T-cell (primary cell): ENCODE measurements around the gene AP2M1. TPM values are rescaled to one million over a fixed set of nuclear protein-coding genes. Genes with fewer than 3 reads are reported as not detected.

Experiments used
- ATAC-seq, 4 experiments: fragments of 200-7000 bp in 3 of 4; fragments of 150-1000 bp in 1 of 4; cut with Tn5 transposase; replicated peaks in 1 of 4; 1 replicate in 3 of 4; 2 replicates in 1 of 4; pipeline ENCODE4 v1.10.0; 2021; ENCODE audit warnings: moderate library complexity in 3 of 4, mild to moderate bottlenecking in 2 of 4, moderate number of reproducible peaks in 1 of 4
- CTCF ChIA-PET, 2 donors: fragments of 300-600 bp; sonication (Branson Sonifier 250); formaldehyde crosslinking; loops; one replicate each; lab custom pipeline; 2022; ENCODE audit warnings: antibody characterized with exemption in 2 of 2; lab: Charles Lee
- POLR2A ChIA-PET, 2 donors: fragments of 300-600 bp; sonication (Branson Sonifier 250); formaldehyde crosslinking; loops; one replicate each; lab custom pipeline; 2022; ENCODE audit warnings: antibody characterized with exemption in 2 of 2; lab: Charles Lee
- DNase-seq, 35 experiments: peaks; one replicate each; pipeline versions ENCODE4 v3.0.0 to v3.0.0-alpha.2; 2013 to 2023
- H3K27ac ChIP-seq: one replicate; pipeline ENCODE4 v1.5.1; 2013; ENCODE audit warnings: low read length
- H3K27me3 ChIP-seq, 2 experiments: replicated peaks in 1 of 2; 1 replicate in 1 of 2; 2 replicates in 1 of 2; pipeline versions ENCODE4 v1.6.1 to v1.7.0; 2013; ENCODE audit warnings: low read length in 1 of 2, mixed read lengths in 1 of 2; ENCODE audit not compliant: control insufficient read depth in 2 of 2, insufficient read depth in 2 of 2; ENCODE audit errors: extremely low read depth in 1 of 2
- H3K36me3 ChIP-seq, 2 donors: 1 replicate in 1 of 2; 2 replicates in 1 of 2; pipeline versions ENCODE4 v1.6.1 to v1.7.0; 2013; ENCODE audit warnings: low read length in 1 of 2; ENCODE audit not compliant: control insufficient read depth in 2 of 2, insufficient read depth in 1 of 2; ENCODE audit errors: extremely low read depth in 1 of 2
- H3K4me1 ChIP-seq, 2 experiments: 1 replicate in 1 of 2; 2 replicates in 1 of 2; pipeline versions ENCODE4 v1.6.1 to v1.7.0; 2013; ENCODE audit warnings: low read length in 2 of 2, mixed read lengths in 1 of 2; ENCODE audit not compliant: insufficient read depth in 2 of 2, control insufficient read depth in 1 of 2; ENCODE audit errors: extremely low read depth in 1 of 2
- H3K4me3 ChIP-seq, 2 donors: 1 replicate in 1 of 2; 2 replicates in 1 of 2; pipeline versions ENCODE4 v1.5.1 to v1.7.0; 2013; ENCODE audit warnings: mild to moderate bottlenecking in 2 of 2, low read length in 1 of 2, moderate library complexity in 1 of 2; ENCODE audit not compliant: control insufficient read depth in 1 of 2; ENCODE audit errors: extremely low read depth in 1 of 2
- H3K9me3 ChIP-seq: 2 replicates; pipeline ENCODE4 v1.7.0; 2013
- H3K27ac Mint-ChIP-seq, 2 donors: one replicate each; pipeline ENCODE4 v1.8.0; 2020 to 2021; ENCODE audit warnings: mild to moderate bottlenecking in 2 of 2, mixed read lengths in 2 of 2
- H3K27me3 Mint-ChIP-seq, 2 donors: one replicate each; pipeline ENCODE4 v1.8.0; 2021 to 2022; ENCODE audit warnings: mixed read lengths in 2 of 2
- H3K36me3 Mint-ChIP-seq: one replicate; pipeline ENCODE4 v1.8.0; 2021; ENCODE audit warnings: mixed read lengths
- H3K4me1 Mint-ChIP-seq, 3 donors: one replicate each; pipeline ENCODE4 v1.8.0; 2020 to 2022; ENCODE audit warnings: mixed read lengths in 3 of 3, mild to moderate bottlenecking in 1 of 3
- H3K4me3 Mint-ChIP-seq, 3 donors: one replicate each; pipeline ENCODE4 v1.8.0; 2020 to 2022; ENCODE audit warnings: mild to moderate bottlenecking in 3 of 3, mixed read lengths in 3 of 3, moderate library complexity in 3 of 3
- H3K9me3 Mint-ChIP-seq, 3 donors: one replicate each; pipeline ENCODE4 v1.8.0; 2020 to 2022; ENCODE audit warnings: mixed read lengths in 3 of 3
- WGBS: methylation state at CpG from one replicate; pipeline ENCODE4 v1.1.5; 2013; ENCODE audit warnings: missing lambda C conversion rate; ENCODE audit not compliant: insufficient coverage; 5-methylcytosine and 5-hydroxymethylcytosine counted together
- total RNA-seq, 35 experiments: library from RNA in 6 of 35; stranded (reverse) in 6 of 35; fragments of 120-200 nt in 1 of 35; gene quantifications; one replicate each; pipeline versions ENCODE4 v1.2.1 to v1.2.4 and lab custom pipeline; 2013 to 2026

AP2M1 gene
- total RNA-seq, 5 donors from 2014 or later (not counting 1 experiment from before 2014, with no cell fraction given) = 124 to 196 (median 188) TPM

GRCh38 chr3:184168363-184169120 is 6.1 kb upstream of the AP2M1 start:
- WGBS = 95% methylated on average over 3 of the region's 9 CpGs
- CTCF ChIA-PET = interaction anchor here in 1 of 2 donors (0.6 kb wide), 1 partner anchor 408 kb away, joined by 8 read pairs; no protein-coding TSS in a partner anchor
- POLR2A ChIA-PET = interaction anchor here in 1 of 2 donors (0.8 kb wide), 1 partner anchor 13 kb away, joined by 3 read pairs; the partner anchor contains the start of gene DVL3

GRCh38 chr3:184169896-184170875 is 4.5 kb upstream of the AP2M1 start:
- peaks cover 13 to 43% of the 10 kb centered on the region in 2 donors for H3K36me3 ChIP-seq
- no peaks in the 10 kb centered on the region for H3K9me3 Mint-ChIP-seq
- ATAC-seq (no peak), DNase-seq (no peak)
- peaks cover 0 to 7% of the 10 kb centered on the region in 2 experiments for H3K4me1 ChIP-seq
- no peaks in the 10 kb centered on the region for H3K27me3 ChIP-seq
- H3K9me3 ChIP-seq = no peaks in the 10 kb centered on the region
- peaks cover 0 to 9% (median 3%) of the 10 kb centered on the region in 3 donors for H3K4me1 Mint-ChIP-seq
- 97% methylated on average over 35 of the region's 66 CpGs for WGBS
- POLR2A ChIA-PET = no interaction called here
- no peak overlapping the region for H3K4me3 ChIP-seq
- no peaks in the 10 kb centered on the region for H3K27me3 Mint-ChIP-seq
- CTCF ChIA-PET = no interaction called here
- no peak overlapping the region for H3K27ac ChIP-seq
- H3K27ac Mint-ChIP-seq = no peak overlapping the region
- H3K36me3 Mint-ChIP-seq = peaks cover 27% of the 10 kb centered on the region
- no peak overlapping the region for H3K4me3 Mint-ChIP-seq

More at GRCh38 chr3:184168363-184169120, 6.1 kb upstream of the AP2M1 start:
- no peak overlapping the region for H3K4me3 Mint-ChIP-seq
- Histone ChIP-seq H3K27me3 (no peaks in the 10 kb centered on the region), H3K36me3 (peaks cover 26 to 57% of the 10 kb centered on the region in 2 donors), H3K4me3 (no peak overlapping the region), H3K9me3 (no peaks in the 10 kb centered on the region), H3K4me1 (no peaks in the 10 kb centered on the region), H3K27ac (no peak overlapping the region)
- DNase-seq (no peak), ATAC-seq (no peak)
- peaks cover 0 to under 1% (median 0%) of the 10 kb centered on the region in 3 donors for H3K4me1 Mint-ChIP-seq
- peaks cover 33% of the 10 kb centered on the region for H3K36me3 Mint-ChIP-seq
- no peaks in the 10 kb centered on the region for H3K9me3 Mint-ChIP-seq
- H3K27ac Mint-ChIP-seq = no peak overlapping the region
- no peaks in the 10 kb centered on the region for H3K27me3 Mint-ChIP-seq

GRCh38 chr3:184171562-184171961 is 3.1 kb upstream of the AP2M1 start:
- POLR2A ChIA-PET = no interaction called here
- CTCF ChIA-PET = interaction anchor here in 1 of 2 donors (0.6 kb wide), 1 partner anchor 26 kb away, joined by 5 read pairs; no protein-coding TSS in a partner anchor
- WGBS = 93% methylated on average over 7 of the region's 9 CpGs

DNA sequence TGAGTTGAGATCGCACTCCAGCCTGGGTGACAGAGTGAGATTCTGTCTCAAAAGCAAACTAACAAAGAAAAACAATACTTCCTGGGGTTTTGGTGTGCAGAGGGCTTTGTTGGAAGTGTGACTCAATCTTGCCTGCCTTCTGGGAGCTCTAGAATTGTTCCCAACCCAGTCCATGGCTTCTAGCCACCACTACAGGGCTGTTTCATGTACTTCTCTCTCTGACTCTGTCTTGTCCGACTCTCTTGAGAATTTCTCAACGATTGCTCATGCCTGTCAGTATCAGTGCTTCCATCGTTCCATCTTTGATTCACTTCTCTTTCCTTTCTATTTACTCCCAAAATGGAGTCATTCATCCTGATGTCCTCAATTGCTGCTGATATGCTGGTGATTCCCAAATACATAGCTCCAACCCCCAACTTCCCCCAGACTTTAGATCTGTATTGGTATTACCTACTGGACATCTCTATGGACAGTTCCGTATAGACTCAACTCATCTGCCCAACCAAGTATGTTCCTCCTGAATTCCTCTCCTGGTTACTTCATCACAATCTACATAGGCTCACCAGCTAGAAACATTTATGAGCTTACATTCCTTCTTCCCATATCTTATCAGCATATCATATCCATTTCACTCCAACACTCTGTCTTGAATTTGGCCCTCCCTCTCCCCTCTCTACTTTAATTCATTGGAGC is 1.8 kb upstream of the AP2M1 start:
- Histone ChIP-seq H3K4me3 (no peak overlapping the region), H3K36me3 (peaks cover 3 to 28% of the 10 kb centered on the region in 2 donors), H3K9me3 (no peaks in the 10 kb centered on the region), H3K27me3 (no peaks in the 10 kb centered on the region), H3K4me1 (peaks cover 6 to 33% of the 10 kb centered on the region in 2 experiments), H3K27ac (no peak overlapping the region)
- no peaks in the 10 kb centered on the region for H3K27me3 Mint-ChIP-seq
- DNase-seq (no peak), ATAC-seq (no peak)
- H3K36me3 Mint-ChIP-seq = peaks cover 13% of the 10 kb centered on the region
- H3K27ac Mint-ChIP-seq = no peak overlapping the region
- no peaks in the 10 kb centered on the region for H3K9me3 Mint-ChIP-seq
- H3K4me3 Mint-ChIP-seq = no peak overlapping the region
- 95% methylated on average over 4 of the region's 5 CpGs for WGBS
- peaks cover 23 to 36% (median 25%) of the 10 kb centered on the region in 3 donors for H3K4me1 Mint-ChIP-seq
- CTCF ChIA-PET = interaction anchor here in 1 of 2 donors (0.7 kb wide), 1 partner anchor 55 kb away, joined by 3 read pairs; no protein-coding TSS in a partner anchor
- POLR2A ChIA-PET = no interaction called here

More at GRCh38 chr3:184171562-184171961, 3.1 kb upstream of the AP2M1 start:
- H3K4me3 Mint-ChIP-seq = no peak overlapping the region
- no peaks in the 10 kb centered on the region for H3K9me3 Mint-ChIP-seq
- H3K36me3 Mint-ChIP-seq = peaks cover 22% of the 10 kb centered on the region
- no peak for ATAC-seq
- peaks cover 14 to 23% (median 17%) of the 10 kb centered on the region in 3 donors for H3K4me1 Mint-ChIP-seq
- Histone ChIP-seq H3K9me3 (no peaks in the 10 kb centered on the region), H3K36me3 (peaks cover 8 to 29% of the 10 kb centered on the region in 2 donors), H3K27me3 (no peaks in the 10 kb centered on the region), H3K27ac (no peak overlapping the region), H3K4me1 (peaks cover 6 to 21% of the 10 kb centered on the region in 2 experiments), H3K4me3 (no peak overlapping the region)
- no peak overlapping the region for H3K27ac Mint-ChIP-seq
- H3K27me3 Mint-ChIP-seq = no peaks in the 10 kb centered on the region
- DNase-seq = no peak

- Histone ChIP-seq H3K9me3 (no peaks in the 10 kb centered on the region), H3K4me3 (no peak overlapping the region), H3K4me1 (peaks cover 6 to 39% of the 10 kb centered on the region in 2 experiments), H3K36me3 (peaks cover 3 to 28% of the 10 kb centered on the region in 2 donors), H3K27me3 (no peaks in the 10 kb centered on the region), H3K27ac (no peak overlapping the region)
- Mint-ChIP-seq H3K27me3 (no peaks in the 10 kb centered on the region), H3K36me3 (peaks cover 17% of the 10 kb centered on the region), H3K27ac (no peak overlapping the region), H3K4me1 (peaks cover 29 to 41% (median 30%) of the 10 kb centered on the region in 3 donors), H3K9me3 (no peaks in the 10 kb centered on the region), H3K4me3 (no peak overlapping the region)
- CTCF ChIA-PET = interaction anchor here in 1 of 2 donors (1.0 kb wide), 1 partner anchor 77 kb away, joined by 3 read pairs; the partner anchor contains the start of gene EEF1AKMT4
- WGBS = no CpG with 5 or more reads among the region's 2 CpGs
- POLR2A ChIA-PET = interaction anchor here in 1 of 2 donors (0.6 kb wide), 2 partner anchors 11 to 179 kb away, joined by 6 to 10 read pairs; no protein-coding TSS in a partner anchor
- ATAC-seq (no peak), DNase-seq (no peak)
Observed at GRCh38 chr3:184173374-184173722, 1.3 kb upstream of the AP2M1 start.
